Neural crest cell (in vitro differentiated cells): ENCODE data around the gene NHERF2. TPM values are rescaled to one million over a fixed set of nuclear protein-coding genes. Genes with fewer than 3 reads are reported as not detected.

Source experiments
- DNase-seq: peaks from one replicate; pipeline ENCODE4 v3.0.0; 2021; ENCODE audit warnings: low read depth, mixed read lengths, low spot score
- H3K27ac Mint-ChIP-seq: one replicate; pipeline ENCODE4 v1.8.0; 2021; ENCODE audit warnings: mild to moderate bottlenecking, mixed read lengths; ENCODE audit not compliant: unreplicated experiment
- H3K27me3 Mint-ChIP-seq: 2 replicates; pipeline ENCODE4 v1.8.0; 2021; ENCODE audit warnings: low read depth, mild to moderate bottlenecking, mixed read lengths
- H3K36me3 Mint-ChIP-seq: 2 replicates; pipeline ENCODE4 v1.8.0; 2021; ENCODE audit warnings: low read depth, mild to moderate bottlenecking, mixed read lengths
- H3K4me1 Mint-ChIP-seq: 2 replicates; pipeline ENCODE4 v1.8.0; 2021; ENCODE audit warnings: mixed read lengths
- H3K4me3 Mint-ChIP-seq: one replicate; pipeline ENCODE4 v1.8.0; 2021; ENCODE audit warnings: mild to moderate bottlenecking, mixed read lengths
- H3K9me3 Mint-ChIP-seq: 2 replicates; pipeline ENCODE4 v1.8.0; 2021; ENCODE audit warnings: mixed read lengths
- CTCF ChIP-seq: fragments of 200-600 bp; sonication (generic); conservative IDR thresholded peaks from 2 replicates; pipeline ENCODE4 v1.5.0; 2021; ENCODE audit warnings: antibody characterized with exemption, mild to moderate bottlenecking
- total RNA-seq: library from RNA; stranded (reverse); gene quantifications from 2 replicates; pipeline ENCODE4 v1.2.1, GENCODE V29; 2021

NHERF2 gene
- total RNA-seq, 1 donor from 2014 or later = 8.1 TPM

- H3K27me3 Mint-ChIP-seq = no peaks in the 10 kb centered on the region
- no peak for DNase-seq
- no peak overlapping the region for H3K27ac Mint-ChIP-seq
Observed at GRCh38 chr16:2081201-2082084, 54.7 kb downstream of the NHERF2 start.

GRCh38 chr16:2082171-2082982 is 55.7 kb downstream of the NHERF2 start:
- H3K27me3 Mint-ChIP-seq = no peaks in the 10 kb centered on the region
- no peaks in the 10 kb centered on the region for H3K36me3 Mint-ChIP-seq
- H3K9me3 Mint-ChIP-seq = no peaks in the 10 kb centered on the region
- DNase-seq = no peak
- no peaks in the 10 kb centered on the region for H3K4me1 Mint-ChIP-seq
- H3K27ac Mint-ChIP-seq = peak overlapping the region; percentile 83
- TF ChIP-seq CTCF = no peak
- H3K4me3 Mint-ChIP-seq = no peak overlapping the region

More at GRCh38 chr16:2081201-2082084, 54.7 kb downstream of the NHERF2 start:
- Mint-ChIP-seq H3K36me3 (no peaks in the 10 kb centered on the region), H3K4me3 (no peak overlapping the region), H3K9me3 (no peaks in the 10 kb centered on the region), H3K4me1 (no peaks in the 10 kb centered on the region)
- TF ChIP-seq CTCF = no peak

- DNase-seq = no peak
- H3K9me3 Mint-ChIP-seq = no peaks in the 10 kb centered on the region
- H3K27ac Mint-ChIP-seq = peak overlapping the region; percentile 78
- no peaks in the 10 kb centered on the region for H3K27me3 Mint-ChIP-seq
- no peaks in the 10 kb centered on the region for H3K4me1 Mint-ChIP-seq
- H3K4me3 Mint-ChIP-seq = peak overlapping the region; percentile 54
- no peaks in the 10 kb centered on the region for H3K36me3 Mint-ChIP-seq
- no peak for TF ChIP-seq CTCF
Observed at GRCh38 chr16:2082983-2083364, 56.3 kb downstream of the NHERF2 start.

GRCh38 chr16:2083409-2083808 is 56.7 kb downstream of the NHERF2 start:
- Mint-ChIP-seq H3K9me3 (no peaks in the 10 kb centered on the region), H3K36me3 (no peaks in the 10 kb centered on the region), H3K4me1 (no peaks in the 10 kb centered on the region), H3K4me3 (peak overlapping the region; percentile 54), H3K27me3 (no peaks in the 10 kb centered on the region), H3K27ac (no peak overlapping the region)
- no peak for DNase-seq
- TF ChIP-seq CTCF = no peak

- H3K4me3 Mint-ChIP-seq = no peak overlapping the region
- no peaks in the 10 kb centered on the region for H3K4me1 Mint-ChIP-seq
- H3K9me3 Mint-ChIP-seq = no peaks in the 10 kb centered on the region
- H3K27ac Mint-ChIP-seq = no peak overlapping the region
- H3K36me3 Mint-ChIP-seq = no peaks in the 10 kb centered on the region
- no peaks in the 10 kb centered on the region for H3K27me3 Mint-ChIP-seq
- no peak for TF ChIP-seq CTCF
- DNase-seq = no peak
Observed at GRCh38 chr16:2083876-2084780, 57.4 kb downstream of the NHERF2 start.
